NCI-H1417 (cell line): Measurements from ENCODE around the gene RFX3.

Experiments used
- DNase-seq, 3 experiments: peaks; one replicate each; lab custom pipeline; 2025; lab: John Stamatoyannopoulos, UW

RFX3 gene

DNA sequence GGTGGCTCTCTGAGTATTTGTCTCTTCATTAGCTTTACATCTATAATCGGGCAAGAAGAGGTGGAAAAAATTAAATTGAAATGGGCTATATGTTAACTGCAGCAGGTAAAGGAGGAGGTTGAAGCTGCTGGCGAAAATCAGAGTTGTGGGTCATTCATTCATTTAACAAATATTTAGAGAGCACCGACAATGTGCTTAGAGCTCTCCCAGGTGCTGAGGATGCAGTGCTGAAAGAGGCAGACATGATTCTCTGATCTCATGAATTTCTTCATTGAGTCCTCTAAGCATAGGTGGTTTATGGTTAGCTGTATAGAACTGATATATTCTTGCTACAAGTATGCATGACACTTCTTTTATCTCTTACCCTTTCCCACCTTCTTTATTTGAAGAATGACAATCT lies 243.4 kb downstream of the RFX3 start:
- no peak for DNase-seq

DNA sequence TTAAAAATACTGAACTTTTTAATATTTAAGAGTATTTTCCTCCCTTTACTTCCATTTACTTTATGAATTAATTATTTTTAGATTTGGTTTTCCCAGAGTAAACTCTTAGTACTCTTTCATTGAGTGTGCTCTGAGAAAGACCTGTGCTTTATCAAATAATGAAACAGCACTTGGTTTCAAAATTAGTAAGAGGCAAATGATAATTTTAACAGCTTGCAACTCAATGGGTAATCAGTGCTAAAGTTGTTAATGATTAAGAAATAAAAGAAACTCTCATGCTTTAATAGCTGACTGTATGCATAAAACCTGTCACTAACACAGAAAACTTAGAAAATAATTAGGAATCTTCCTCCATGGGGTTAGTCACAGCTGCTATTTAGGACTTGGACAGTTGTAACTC lies 244.4 kb downstream of the RFX3 start:
- DNase-seq: no peak

DNA sequence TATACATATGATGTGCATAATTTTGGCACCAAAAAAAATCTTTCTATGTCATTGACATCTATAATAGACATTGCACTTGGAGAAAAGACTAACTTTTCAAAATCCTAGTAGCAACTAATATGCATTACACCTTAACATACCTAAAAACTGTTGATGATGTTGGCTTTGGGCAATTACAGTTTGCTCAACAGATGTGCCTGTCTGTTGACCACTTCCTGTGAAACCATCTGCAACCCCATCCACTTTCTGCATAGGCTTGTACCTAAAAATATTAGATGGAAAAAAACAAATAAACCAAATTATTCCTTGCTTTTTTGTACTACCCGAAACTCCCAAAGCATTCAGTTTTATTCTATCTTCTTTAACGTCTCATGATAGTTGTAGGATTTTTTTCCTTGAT lies 248.6 kb downstream of the RFX3 start:
- no peak for DNase-seq

DNA sequence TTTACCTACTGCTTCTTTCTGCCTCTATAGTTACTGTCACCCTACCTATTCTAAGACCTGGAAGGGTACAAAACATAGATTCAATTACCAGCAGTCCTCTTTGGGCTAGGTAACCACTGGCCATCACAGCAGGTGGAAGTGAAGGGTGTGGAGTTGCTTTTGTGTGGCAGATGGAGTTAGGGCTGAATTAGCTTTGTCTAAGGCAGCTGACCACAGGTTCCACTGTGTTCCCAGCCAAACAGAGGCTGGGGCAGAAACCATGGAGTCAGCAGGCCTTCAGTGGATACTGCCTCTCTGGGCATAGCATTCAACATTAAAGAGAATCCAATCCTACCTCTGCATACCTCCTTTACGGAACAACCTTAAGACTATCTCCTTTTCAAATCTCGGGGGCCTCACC lies 254.2 kb downstream of the RFX3 start:
- DNase-seq: no peak

DNA sequence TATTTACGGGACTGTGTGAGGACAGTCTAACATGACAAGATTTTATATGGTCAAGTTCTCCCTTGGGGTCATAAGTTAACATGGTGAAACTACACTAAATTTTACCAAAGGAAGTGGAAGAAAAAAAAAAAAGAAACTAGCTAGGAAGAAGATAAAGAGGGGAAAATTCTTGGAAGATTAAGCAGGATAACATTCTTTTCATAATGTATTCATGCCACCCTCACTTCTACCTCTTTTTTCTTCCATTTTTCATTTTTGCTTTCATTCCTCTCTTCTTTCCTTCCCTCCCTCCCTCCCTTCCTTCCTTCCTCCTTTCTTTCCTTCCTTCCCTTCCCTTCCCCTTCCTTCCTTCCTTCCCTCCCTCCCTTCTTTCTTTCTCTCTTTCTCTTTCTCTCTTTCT lies 254.6 kb downstream of the RFX3 start:
- no peak for DNase-seq

DNA sequence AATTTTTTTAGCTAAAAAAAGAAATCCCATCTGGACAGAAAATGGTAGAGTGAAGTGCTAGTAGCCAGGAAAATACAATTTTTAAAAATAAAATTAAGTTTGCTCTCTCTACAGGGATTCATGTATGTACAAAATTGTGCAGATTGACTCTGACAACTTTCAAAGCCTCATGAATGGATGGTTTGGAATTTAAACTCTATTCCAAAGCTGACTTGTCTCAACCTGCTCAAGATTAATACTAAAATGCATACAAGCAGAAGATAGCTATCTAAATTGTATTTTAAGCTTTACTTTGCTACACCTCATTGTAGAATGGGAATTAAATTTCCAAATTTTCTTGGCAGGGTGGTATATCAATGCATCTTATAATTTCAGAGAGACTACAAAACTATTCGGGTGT lies 257.6 kb downstream of the RFX3 start:
- no peak for DNase-seq

DNA sequence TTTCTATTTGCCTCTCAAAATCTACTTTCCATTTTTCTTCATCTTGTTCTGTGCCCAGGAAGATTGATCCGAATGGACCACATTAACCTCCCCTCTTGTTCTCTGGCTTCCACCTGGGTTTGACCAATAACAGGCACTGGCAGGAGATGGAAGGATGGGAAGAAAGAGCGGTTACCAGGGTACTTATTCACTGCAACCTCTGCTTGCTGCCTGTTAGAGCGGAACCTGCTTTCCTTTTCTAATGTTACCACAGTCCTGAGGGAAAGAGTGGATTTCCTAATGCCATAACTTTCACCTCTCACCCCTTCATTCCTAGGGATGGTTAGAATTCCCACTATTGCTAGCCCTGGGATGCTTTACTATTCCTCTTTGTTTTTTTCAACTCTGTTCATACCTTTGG lies 262.1 kb downstream of the RFX3 start:
- no peak for DNase-seq

DNA sequence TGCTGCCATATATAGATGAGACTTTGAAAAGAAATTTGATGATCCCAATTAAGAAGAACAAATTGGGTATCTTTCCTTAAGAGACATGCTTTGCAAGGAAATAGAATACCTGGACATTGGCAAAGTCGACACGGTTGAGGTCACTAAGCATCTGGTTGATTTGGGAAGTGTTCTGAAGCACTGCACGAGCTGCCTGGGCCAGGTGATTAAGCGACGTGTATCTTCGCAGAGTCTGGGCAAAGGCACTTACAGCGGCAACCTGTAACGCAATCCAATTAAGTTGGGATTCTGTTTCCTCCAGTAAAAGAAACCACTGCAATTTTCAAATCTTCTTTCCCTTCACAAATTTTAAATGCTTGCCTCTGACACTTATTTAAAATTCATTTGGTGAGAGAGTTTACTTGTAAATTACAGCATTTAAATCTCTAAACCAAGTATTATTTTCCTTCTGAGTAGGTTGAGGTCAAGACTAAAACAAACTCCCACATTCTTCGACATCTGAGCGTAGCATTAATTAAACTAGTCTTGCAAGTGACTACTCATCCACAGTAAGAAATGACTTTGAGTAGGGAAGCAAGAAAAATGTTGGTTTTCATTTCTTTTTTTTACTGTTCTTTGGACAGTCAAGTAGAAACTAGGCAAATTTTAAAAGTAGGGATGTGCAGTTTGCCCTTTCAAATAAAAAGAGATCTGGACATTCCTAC lies 262.8 kb downstream of the RFX3 start:
- DNase-seq: peak in 1 of 3 experiments; percentile 60

DNA sequence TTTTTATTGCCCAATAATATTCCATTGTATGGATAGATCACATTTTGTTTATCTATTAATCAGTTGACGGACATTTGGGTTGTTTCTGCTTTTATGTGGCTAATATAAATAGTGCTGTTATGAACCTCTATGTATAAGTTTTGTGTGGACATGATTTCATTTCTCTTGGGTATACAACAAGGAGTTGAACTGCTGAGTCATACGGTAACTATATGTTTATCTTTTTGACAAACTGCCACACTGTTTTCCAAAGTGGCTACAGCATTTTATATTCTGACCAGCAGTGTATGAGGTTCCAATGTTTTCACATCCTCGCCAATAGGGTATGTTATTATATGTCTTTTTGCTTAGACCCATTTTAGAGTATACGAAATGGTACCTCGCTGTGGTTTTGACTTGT lies 264.3 kb downstream of the RFX3 start:
- no peak for DNase-seq

DNA sequence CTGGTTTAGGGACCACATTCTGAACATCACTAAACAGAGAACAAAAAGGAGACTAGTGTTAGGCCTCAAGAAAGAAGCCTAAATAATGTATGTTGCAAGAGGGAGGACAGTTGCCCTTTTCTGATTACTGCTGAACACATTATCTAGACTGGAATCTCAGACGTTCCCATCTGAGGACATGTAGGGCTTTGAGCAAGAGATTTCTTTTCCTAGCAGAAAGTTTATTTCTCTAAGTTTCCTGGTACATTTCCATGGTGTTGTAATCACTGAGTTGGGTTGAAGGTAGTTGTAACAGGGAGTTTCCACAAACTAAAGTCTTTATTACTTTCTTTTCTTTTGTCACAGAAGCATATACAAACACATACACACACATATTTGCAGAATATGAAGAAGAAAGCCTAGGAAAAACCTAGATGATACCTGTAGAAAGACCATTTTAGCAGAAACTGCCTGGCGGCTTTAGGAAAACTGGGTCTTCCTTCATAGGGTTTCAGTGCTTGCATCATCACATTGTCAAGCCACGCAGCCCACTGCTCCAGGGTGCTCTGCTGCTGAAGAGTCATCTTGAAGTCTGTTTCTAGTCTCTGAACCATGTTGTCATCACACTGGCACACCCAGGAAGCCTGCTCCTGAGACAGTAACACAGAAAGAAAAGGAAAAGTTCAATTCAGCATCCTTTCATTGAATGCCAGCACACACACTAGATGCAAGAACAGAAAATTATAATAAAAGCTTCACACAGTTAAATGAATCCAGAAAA lies 269.1 kb downstream of the RFX3 start:
- no peak for DNase-seq

DNA sequence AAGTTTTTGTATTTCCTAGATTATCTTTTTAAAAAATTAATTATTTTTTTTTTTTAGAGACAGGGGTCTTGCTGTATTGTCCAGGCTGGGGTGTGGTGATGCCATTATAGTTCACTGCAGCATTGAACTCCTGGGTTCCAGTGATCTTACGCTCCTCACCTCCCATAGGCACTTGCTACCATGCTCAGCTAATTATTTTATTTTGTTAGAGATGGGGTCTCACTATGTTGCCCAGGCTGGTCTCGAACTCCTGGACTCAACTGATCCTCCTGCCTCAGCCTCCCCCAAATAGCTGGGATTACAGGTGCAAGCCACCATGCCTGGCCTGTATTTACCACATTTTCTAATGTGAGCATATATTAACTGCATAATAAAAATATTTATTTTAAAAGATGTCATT lies 274.5 kb downstream of the RFX3 start:
- DNase-seq: no peak

DNA sequence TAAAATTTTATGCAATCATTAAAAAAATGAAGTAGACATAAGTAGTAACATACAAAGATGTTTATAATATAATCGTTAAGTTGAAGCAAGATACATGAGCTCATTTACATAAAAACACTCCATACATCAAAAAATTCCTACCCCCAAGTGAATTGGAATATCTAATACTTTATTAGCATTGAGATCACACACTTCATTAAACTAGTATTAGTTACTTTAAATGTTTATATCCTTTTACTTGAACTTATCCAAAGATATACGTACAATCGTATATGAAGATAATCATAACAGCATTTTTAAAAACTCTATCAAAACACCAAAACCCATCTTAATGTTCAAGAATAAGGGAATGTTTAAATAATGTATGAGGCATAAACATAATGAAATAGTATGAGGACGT lies 275.1 kb downstream of the RFX3 start:
- DNase-seq: no peak

DNA sequence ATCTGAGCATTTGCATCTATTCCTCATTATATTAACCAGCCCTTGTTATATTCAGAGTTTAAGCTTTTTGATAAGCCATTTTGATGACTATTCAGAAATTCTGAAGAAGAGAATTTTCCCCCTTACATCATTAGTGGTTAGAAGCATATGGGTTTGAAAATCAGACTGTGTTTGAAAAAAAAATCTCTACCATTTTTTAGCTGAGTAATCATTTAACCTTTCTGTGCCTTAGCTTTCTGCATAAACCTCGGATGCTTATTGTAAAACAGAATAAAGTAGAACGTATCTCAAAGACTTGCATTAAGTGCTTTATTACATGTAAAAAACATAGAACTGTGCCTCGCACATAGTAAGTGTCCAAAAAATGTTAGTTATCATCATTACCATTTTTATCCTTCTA lies 278.6 kb downstream of the RFX3 start:
- no peak for DNase-seq

DNA sequence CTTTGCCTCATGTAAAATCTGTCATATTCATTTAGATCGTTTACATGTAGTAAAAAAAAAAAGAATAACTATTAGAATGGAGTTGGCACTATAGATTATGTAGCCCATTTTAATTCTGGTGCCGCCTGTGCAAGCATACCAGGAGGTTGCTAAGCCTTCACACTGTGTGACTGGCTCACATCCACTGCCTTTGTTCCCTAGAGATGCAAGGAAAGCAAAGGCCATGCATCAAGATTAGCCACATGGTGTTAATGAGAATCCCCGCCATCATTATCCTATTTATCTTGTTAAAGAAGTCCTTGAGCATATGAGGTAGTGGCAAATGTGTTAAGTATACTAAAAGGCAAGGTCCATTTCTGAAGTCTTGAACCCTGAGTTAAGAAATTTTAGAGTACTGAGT lies 279.6 kb downstream of the RFX3 start:
- no peak for DNase-seq

DNA sequence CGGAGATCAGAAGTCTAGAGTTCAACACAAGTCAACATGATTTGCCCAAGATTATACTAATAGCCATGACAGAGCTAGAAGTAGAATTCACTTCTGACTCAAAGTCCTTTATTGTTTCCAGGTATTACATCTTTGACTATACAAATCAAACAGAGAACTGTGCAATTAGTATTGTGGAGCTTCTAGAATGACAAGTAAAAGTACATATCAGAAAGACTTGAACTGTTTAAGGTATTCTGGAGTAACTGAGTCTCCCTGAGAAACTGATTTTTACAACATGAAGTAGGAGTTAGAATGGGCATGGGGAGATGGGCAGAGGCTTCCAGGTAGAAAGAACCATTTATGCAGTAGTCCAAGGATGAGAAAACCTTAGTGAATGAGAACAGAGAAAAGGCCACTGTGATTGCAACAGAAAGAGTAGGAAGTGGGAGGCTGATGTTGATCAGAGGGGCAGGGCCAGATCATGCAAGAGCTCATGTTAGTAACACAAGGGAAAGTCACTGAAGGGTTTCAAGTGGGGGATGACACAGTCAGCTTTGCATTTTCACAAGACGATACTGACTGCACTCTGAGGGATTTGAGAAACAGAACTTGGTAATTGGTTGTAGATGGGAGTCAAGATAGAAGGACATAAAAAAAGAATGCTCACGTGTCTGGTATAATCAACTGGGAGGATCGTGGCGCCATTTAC lies 280.7 kb downstream of the RFX3 start:
- DNase-seq: peak in 2 of 3 experiments; percentile 3 to 37

DNA sequence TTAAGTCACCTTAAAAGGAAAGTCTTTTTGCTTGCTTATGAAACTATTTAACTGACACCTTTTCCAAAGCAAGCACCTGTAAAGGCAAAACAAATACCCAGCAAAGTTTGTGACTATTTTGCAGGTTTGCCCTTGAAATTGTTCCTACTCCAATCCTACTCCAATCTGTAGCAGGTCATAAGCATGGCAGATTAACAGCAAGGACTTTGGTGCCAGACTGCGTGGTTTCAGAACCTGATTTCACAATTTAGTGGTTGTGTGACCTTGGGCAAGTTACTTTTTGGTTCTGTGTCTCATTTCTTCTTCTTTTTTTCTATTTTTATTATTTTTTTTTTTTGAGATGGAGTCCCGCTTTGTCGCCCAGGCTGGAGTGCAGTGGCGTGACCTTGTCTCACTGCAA lies 282.1 kb downstream of the RFX3 start:
- DNase-seq: no peak

DNA sequence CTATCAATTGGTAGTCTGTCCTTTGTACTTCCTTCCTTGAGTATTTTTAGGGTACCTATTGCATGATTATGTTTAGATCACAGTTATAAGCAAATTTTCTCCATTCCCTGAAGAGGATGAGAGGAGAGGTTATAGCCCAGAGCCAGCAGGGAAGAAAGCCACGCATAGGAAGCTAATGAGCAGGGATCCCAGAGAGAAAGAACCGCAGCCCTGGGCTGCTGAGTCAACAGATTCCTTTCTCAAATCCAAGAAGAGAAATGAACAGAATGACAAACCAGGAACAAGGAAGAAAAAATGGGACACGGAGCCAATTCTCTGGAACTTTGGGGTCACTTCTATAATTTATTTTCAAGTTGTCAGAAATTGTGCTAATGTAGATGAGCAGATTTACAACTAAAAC lies 284.5 kb downstream of the RFX3 start:
- no peak for DNase-seq

DNA sequence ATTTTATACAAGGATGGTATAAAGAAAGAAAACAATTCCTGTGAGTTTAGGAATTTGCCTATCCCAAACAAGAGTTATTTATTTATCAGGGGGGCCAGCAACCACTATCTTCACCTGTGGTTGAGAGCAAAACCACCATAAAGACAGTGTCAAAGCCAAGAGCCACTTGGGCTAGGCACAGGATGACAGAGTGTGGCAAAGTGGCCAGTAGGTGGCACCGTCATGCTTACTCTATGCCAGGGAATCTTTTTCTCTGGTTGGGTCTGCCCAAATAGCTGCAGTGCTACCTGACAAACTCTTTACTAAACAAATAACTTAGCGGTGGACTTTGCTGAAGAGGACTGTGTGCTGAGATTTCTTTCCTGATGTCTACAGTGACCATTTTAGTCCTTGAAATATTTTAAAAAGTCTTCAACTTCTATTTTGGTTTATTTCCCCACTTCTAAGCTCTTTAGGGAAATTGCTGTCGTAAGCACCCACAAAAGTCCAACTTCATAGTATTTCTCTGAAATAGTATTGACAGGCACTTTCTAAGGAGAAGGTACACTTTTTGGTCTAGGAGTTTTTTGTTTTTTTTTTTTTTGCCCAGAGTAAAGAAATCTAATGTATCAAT lies 285.0 kb downstream of the RFX3 start:
- DNase-seq: peak; percentile 33 to 72 (median 67)

DNA sequence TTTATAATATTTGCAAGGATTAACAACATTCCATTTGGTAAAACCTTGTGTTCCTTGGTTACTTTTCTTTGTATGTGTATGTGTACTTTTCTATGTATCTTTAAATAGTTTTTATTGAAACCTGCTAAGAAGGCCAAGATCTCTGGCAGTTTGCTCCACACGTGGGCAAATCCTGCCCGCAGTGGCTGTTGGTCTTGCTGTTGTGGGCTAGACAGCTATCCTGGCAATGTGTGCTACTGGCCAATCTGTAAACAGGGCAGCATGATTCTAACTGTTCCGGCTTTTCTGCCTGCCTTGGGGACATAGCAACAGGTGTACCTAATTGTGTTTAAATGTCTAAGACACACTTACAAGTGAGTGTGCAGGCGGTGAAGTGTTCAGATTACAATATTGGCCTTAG lies 286.6 kb downstream of the RFX3 start:
- DNase-seq: no peak

DNA sequence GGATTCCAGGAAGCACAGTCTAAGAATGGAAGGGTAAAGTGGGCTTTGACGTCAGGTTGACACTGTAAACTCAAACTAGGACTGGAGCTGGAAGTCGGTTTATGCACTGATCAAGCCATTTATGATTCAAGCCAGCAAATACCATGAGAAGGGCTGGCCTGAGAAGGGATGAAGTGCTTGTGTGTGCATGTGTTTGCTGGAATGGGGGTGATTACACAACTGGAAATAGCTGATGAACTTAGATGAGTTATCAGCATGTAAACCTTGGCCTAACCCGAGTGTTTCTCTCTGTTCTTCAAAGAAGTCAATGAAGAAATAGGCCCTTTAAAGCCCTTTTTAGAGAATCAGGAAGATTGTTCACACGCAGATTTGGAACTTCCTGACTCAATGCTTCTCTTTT lies 287.6 kb downstream of the RFX3 start:
- no peak for DNase-seq

DNA sequence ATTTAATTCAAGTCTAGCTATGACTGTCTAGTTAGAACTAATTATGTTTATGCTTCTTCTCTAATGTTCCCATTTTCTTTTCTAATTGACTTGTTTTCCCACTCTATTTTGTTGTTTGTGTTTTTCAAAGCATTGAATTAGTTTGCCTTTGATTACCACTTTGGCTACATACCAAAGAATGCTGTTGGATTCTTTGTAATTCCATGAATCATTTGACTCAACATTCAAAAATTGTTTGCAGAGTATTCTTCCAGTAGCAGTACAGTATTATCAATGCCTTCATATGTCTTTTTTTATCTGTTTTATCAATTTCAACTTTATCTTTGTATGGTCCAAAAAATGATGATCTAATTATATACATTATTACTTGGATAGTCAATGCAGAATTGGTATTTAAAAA lies 288.7 kb downstream of the RFX3 start:
- DNase-seq: no peak

DNA sequence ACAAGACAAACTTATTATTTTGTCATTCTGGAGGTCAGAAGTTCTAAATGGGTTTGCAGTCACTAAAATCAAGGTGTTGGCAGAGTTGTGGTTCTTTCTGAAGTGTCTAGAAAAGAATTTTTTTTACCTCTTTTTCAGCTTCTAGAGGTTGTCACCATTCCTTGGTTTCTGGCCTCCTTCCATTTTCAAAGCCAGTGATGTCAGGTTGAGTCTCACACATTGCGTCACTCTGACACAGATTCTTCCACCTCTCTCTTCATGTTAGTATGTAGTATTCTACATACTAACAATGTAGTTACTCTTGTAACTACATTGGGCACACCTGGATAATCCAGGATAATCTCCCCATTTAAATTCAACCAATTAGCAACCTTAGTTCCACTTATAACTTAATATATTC lies 290.3 kb downstream of the RFX3 start:
- DNase-seq: no peak

DNA sequence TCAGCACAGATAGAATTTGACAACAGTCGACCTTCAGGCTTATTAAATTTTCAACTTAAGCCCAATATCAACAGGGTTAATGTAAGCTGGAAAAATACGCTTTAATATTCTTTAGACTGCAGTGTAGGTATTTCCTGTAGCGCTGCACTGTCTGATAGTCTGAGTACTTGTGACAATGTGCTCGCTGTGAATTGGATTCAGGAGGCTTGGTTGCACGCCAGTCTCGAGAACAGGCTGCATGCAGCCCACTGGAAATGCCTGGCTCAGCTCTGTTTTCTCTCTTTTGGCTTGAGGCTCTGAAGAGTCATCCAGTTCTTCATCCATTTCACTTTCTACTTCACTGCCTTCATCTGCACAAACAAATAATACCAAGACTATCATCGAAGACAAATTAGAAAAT lies 300.9 kb downstream of the RFX3 start:
- peak in 1 of 3 experiments; percentile 4 for DNase-seq
